G401 (cell line): ENCODE results near the gene TPO. TPM values are rescaled to one million over a fixed set of nuclear protein-coding genes. Genes with fewer than 3 reads are reported as not detected.
"Not testable (repeated sequence)": the region's sequence is repeated elsewhere in the genome, so short reads cannot be mapped to it uniquely, and the experiment has no call there.

Experiments
- DNase-seq: peaks from one replicate; pipeline ENCODE4 v3.0.0-alpha.2; 2015; ENCODE audit warnings: low spot score
- in situ Hi-C: cut with HindIII; loops from 2 replicates; pipeline ENCODE4 v1.10.0; 2016; ENCODE audit warnings: low sequenced_read_pairs, mixed read lengths
- total RNA-seq: library from RNA; depleted of rRNA; stranded (reverse); fragments of >200 nt; shearing (Covaris generic); gene quantifications from 2 replicates; pipeline ENCODE4 v1.2.3, GENCODE V29; 2014

Gene TPO
- total RNA-seq, 1 experiment from 2014 or later = not detected

GRCh38 chr2:1402064-1402463 lies 11.2 kb upstream of the TPO start:
- no peak for DNase-seq
- in situ Hi-C loops = no loop called here

DNA sequence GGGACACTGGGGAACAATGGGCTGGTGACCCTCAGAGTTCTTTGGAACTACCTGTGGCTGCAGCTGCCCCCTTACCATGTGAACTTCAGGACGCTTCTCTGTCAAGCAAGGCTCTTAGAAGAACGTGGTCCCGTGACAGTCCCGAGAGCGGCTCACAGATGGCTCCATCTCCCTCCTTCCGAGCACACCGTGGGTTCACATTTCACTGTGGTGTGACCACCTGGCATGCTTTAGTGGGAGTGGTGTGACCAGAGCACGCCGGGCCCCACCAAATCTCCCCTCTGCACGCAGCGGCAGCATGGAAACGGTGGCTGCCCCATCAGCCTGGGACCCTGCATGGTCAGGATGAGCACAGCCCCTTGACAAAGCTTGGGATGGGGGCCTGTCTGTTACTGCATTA lies 9.7 kb upstream of the TPO start:
- in situ Hi-C loops = no loop called here

GRCh38 chr2:1405124-1405523 lies 8.1 kb upstream of the TPO start:
- no peak for DNase-seq
- in situ Hi-C loops = no loop called here

More for the DNA sequence above, 9.7 kb upstream of the TPO start:
- DNase-seq = no peak

GRCh38 chr2:1405967-1406366 lies 7.3 kb upstream of the TPO start:
- no peak for DNase-seq
- in situ Hi-C loops = no loop called here

DNA sequence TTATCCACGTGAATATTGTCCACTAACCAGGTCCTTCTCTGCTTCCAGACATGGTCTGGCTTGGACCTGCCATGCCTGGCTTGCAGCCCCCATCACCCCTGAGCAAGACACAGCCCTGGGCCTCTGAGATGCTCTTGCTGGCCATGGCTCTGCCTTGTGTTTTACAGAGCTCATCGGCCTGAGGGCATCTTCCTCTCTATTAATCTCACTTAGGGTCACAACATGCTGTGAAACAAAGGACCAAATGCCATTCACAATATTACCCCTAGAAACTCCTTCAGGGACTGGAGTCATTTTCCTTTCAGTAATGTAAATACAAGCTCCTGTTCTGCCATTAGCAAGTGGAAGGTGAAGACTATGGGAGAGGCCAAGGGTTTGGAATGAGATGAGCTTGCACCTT lies 6.8 kb upstream of the TPO start:
- in situ Hi-C loops = no loop called here
- no peak for DNase-seq

DNA sequence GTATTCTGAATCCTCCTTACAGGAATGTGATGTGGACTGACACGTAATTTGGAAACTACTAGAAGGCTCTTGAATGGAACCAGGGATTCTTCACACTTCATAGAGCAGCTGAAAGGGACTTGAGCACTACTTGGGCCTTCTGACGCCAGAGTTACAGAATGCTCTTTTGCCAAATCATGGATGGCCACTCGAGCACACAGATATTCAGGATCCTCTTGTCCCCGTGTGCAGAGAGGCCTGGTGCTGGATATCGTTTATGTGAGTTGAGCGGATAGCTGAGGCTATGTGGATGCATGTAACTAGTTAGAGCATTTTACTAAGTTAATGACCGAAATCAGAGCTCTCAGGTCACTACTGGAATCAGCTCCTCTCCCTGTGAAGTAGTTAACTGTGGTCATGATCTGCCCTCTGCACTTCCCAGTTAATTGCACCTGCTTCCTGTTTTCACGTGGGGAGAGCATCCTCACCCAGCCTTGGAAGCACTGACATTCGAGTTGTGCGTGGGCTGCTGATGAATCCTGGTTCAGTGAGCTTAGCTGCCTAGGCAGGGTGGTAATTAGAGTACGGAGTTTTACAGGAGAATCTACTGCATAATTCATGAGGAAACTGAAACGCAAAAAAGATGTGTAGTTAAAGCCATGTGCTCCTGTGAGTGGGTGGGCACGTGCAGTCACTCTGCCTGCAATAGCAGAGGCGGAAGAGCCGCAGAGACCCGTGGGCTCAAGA lies 5.2 kb upstream of the TPO start:
- in situ Hi-C loops = no loop called here
- no peak for DNase-seq

- DNase-seq = no peak
- in situ Hi-C loops = no loop called here
These were observed 858 bp downstream of the TPO start for GRCh38 chr2:1414121-1414520.

DNA sequence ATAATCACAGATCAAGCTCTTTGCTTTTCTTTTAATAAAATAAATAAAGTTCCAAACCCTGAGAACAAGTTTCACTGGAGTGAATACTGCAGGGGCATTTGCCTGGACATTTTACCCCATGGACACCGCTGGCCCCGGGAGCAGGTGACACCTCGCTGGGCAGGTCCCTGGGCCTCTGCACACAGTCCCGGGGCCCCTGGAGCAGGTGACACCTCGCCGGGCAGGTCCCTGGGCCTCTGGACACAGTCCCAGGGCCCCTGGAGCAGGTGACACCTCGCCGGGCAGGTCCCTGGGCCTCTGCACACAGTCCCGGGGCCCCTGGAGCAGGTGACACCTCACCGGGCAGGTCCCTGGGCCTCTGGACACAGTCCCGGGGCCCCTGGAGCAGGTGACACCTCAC lies 1.6 kb downstream of the TPO start:
- DNase-seq, in situ Hi-C loops: not testable (repeated sequence)

- in situ Hi-C loops = no loop called here
- DNase-seq = no peak
These were observed 2.2 kb downstream of the TPO start for GRCh38 chr2:1415501-1415900.

- no peak for DNase-seq
- in situ Hi-C loops = no loop called here
These were observed 5.3 kb downstream of the TPO start for GRCh38 chr2:1418566-1418965.

GRCh38 chr2:1420746-1421480 lies 7.7 kb downstream of the TPO start:
- in situ Hi-C loops = no loop called here
- no peak for DNase-seq

- in situ Hi-C loops = no loop called here
- no peak for DNase-seq
These were observed 8.5 kb downstream of the TPO start for GRCh38 chr2:1421731-1422130.

DNA sequence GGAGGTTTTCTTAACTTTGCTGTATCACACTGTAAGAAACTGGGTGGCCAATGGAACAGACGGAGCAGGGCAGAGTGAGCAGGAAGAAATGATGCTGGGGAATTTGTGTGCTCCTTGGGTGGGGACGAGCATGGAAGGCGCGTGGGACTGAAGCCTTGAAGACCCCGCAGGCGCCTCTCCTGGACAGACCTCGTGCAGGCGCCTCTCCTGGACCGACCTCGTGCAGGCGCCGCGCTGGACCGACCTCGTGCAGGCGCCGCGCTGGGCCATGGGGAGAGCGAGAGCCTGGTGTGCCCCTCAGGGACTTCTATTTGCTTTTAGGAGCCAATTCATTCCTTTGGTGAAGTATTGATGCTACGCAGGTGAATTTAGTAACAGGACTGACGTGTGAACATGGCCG lies 8.9 kb downstream of the TPO start:
- DNase-seq = no peak
- in situ Hi-C loops = no loop called here

DNA sequence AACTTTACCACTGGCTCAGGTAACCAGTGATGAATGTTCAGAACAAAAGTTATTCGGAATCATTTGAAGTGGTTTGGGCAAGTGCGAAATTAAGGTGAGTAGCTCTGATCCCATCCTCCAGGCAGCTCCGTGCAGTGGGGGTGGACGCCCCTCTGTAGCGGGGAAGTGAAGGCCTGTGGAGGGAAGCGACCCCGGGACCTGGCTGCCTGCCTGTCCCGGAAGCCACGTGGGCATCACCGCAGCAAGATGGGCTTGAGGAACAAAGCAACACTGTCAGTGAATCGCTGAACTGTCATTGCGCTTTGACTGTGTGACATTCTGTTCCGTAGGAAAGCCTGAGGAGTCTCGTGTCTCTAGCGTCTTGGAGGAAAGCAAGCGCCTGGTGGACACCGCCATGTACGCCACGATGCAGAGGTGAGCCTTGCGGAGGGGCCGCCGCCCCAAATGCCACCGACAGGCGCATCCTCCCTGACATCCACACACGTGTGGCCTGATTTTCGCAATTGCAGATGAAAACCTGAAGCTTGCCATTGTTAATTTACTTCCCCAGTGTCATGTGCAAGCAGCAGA lies 9.5 kb downstream of the TPO start:
- no peak for DNase-seq
- in situ Hi-C loops = no loop called here

DNA sequence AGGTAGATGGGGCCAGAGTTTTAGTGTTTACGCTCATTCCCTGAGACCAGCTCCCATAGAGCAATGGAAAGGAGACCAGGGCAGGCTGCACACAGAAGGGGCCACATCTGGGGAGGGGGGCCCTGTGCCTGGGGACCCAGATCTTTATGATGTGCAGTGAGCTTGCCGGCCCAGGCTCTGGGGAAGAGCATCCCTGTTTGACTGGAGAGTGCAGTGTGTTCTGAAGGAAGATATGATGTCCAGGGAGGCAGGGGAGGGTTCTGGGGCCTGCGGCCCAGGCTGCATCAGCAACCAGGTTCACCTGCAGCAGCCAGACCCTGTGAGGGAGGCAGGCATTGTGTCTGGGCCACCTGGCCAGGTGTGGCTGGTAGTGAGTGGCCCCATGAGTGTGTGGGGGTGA lies 13.8 kb downstream of the TPO start:
- DNase-seq = no peak
- in situ Hi-C loops = no loop called here

DNA sequence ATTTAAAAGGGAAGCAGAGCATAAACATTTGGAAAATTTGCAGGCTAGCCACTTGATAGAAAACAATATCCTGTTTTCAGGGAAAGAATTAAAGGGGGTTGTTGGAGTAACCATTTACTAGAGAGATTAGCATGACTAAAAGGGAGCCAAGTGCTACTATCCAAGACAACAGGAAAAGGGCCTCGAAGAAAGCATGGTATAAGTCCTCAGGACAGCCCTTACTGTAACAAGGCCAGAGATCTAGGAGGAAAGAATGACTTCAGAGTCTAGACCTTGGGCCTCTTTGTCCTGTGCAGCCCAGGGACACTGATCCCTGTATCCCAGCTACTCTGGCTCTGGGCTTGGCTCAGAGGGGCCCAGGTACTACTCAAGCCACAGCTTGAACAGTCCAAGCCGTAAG lies 16.6 kb downstream of the TPO start:
- in situ Hi-C loops = no loop called here
- no peak for DNase-seq

DNA sequence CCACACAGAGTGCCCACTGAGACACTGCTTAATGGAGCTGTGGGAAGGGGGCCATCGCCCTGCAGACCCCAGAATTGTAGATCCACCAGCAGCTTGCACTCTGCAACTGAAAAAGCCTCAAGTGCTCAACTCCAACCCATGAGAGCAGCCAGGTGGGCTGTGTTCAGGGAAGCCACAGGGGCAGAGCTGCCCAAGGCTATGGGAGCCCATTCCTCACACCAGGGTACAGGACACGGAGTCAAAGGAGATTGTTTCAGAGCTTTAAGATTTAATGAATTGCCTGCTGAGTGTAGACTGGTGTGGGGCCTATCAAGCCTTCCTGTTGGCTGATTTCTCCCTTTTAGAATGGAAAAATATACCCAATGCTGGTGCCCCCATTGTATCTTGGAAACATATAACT lies 17.2 kb downstream of the TPO start:
- no peak for DNase-seq

GRCh38 chr2:1431886-1432400 lies 18.7 kb downstream of the TPO start:
- no peak for DNase-seq
- in situ Hi-C loops = no loop called here

More for the DNA sequence above, 17.2 kb downstream of the TPO start:
- in situ Hi-C loops = no loop called here

- in situ Hi-C loops = no loop called here
- no peak for DNase-seq
These were observed 19.5 kb downstream of the TPO start for GRCh38 chr2:1432726-1433125.

DNA sequence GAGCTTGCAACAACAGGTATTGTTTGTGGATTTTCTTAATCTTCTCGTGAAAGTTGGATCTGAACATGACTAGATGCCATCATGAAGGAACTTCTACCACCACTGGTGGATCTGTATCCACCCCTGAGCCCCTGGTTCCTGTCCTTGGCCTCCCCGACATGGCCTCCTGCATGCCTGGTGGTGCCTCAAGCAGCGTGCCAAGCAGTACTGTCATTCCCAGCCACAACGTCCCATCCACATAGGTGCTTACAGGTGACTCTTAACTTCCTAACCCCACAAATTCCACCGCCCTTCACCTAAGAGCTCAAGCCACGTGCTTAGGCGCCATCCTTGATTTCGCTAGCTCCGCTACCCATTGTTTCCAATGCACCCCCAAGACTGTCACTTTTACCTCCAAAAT lies 23.1 kb downstream of the TPO start:
- DNase-seq = no peak
- in situ Hi-C loops = no loop called here
